Kidney tubule cell (primary cell): ENCODE measurements around the gene PDE6A.
"Not testable (repeated sequence)": the region's sequence is repeated elsewhere in the genome, so short reads cannot be mapped to it uniquely, and the experiment has no call there.

Experiments
- DNase-seq: peaks from one replicate; pipeline ENCODE4 v3.0.0-alpha.2; 2018; ENCODE audit warnings: low spot score

The PDE6A gene

GRCh38 chr5:149894237-149894636 lies 50.4 kb downstream of the PDE6A start:
- DNase-seq = no peak

- DNase-seq = no peak
Observed at GRCh38 chr5:149893403-149893931, 51.1 kb downstream of the PDE6A start.

- no peak for DNase-seq
Observed at GRCh38 chr5:149892594-149892993, 52.0 kb downstream of the PDE6A start.

DNA sequence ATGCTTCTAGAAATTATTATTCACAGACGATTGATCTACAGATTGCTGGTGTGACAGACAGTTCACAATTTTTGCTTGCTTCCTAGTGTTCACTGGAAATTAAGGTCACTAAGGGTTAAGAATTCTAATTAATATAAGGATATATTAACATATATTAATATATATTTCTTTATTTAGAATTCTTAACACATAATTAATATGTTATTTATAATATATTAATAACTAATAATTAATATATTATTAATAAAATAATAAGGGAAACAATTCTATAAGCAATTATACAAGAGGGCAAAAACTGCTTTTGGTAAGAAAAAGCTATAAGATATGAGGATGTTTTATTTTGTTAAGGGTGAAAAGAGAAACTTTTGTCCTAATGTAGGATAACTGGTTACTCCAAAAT lies 56.3 kb downstream of the PDE6A start:
- DNase-seq = no peak

GRCh38 chr5:149887622-149888183 lies 56.9 kb downstream of the PDE6A start:
- peak; percentile 92 for DNase-seq

DNA sequence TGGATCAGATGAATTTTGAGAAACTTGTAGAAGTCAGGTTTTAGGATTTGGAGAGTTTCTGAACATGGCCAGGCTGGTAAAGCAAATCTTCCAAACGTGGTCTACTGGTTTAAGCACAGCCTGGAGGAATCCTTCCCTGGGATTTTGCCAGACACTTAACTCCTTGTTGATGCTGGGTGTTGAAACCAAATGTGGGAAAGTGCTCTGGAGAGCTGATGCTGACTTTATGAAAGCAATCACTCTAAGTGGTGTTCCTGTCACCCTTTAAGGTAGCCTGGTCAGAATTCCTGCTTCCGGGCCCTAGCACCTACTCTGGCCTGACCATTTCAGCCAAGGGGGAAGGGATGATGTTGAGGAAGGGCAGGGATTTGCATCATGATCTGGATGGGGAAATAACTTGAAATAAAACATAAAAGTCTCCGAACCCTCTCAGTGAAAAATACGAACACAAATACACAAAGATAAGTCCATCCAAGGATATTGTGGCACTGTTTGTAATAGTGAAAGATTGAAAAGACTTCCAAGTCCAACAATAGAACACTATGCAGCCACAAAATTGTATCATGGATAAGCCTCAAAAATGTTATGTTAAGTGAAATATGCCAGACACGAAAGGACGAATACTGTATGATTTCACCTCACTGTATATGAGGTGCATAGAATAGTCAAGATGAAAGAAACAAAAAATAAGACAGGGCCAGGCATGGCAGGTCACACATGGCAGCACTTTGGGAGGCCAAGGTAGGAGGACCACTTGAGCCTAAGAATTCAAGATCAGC lies 57.7 kb downstream of the PDE6A start:
- DNase-seq = no peak

- DNase-seq = peak; percentile 52
Observed at GRCh38 chr5:149886060-149886459, 58.5 kb downstream of the PDE6A start.

DNA sequence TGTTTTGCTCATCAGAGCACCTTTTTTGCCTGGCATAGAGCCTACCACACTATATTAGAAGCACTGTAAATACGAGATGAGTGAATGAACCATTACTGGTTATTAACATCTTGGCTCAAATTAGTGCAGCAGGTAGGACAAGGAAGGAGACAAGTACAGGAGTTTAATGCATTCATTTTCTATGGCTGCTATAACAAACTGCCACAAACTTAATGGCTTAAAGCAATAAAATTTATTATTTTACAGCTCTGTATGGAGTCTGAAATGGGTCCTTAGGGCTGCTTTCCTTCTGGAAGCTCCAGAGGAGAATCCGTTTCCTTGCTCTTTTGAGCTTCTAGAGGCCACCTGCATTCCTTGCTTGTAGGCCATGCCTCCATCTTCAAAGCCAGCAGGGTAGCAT lies 59.1 kb downstream of the PDE6A start:
- no peak for DNase-seq

- no peak for DNase-seq
Observed at GRCh38 chr5:149883550-149883949, 61.0 kb downstream of the PDE6A start.

- not testable (repeated sequence) for DNase-seq
Observed at GRCh38 chr5:149882633-149883032, 62.0 kb downstream of the PDE6A start.

DNA sequence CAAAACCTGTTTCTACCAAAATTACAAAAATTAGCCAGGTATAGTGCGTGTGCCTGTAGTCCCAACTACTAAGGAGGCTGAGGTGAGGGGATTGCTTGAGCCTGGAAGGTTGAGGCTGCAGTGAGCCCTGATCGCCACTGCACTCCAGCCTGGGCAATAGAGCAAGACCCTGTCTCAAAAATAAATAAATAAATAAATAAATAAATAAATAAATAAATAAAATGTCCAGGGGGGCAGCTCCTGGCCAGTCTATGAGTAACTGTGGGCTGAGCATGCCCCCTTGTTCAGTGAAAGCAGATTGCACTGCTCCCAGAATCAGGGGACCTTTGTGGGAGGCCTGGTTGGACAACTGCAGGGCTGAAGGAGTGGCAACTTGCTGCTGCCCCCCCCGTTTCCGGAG lies 62.7 kb downstream of the PDE6A start:
- DNase-seq = no peak

GRCh38 chr5:149881069-149881622 lies 63.4 kb downstream of the PDE6A start:
- no peak for DNase-seq

- DNase-seq = not testable (repeated sequence)
Observed at GRCh38 chr5:149879593-149879992, 65.0 kb downstream of the PDE6A start.

DNA sequence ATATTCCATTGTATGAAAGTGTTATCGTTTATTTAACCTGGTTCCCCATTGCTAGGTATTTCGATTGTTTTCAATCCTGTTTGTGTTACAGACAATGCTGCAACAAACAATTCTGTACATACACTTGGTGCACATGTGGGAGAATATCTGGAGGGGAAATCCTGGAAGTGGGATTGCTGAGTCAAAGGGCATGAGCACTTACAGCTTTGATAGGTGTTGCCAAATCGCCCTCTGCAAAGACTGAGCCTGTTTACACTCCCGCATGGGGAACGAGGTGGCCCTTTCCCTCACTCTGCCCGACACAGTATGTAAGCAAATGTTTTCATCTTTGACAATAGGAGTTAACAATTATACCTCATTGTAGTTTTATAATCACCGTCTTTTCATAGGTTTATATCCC lies 66.2 kb downstream of the PDE6A start:
- no peak for DNase-seq

GRCh38 chr5:149873896-149874295 lies 70.7 kb downstream of the PDE6A start:
- DNase-seq = no peak

- no peak for DNase-seq
Observed at GRCh38 chr5:149872351-149873040, 72.1 kb downstream of the PDE6A start.

GRCh38 chr5:149871471-149871870 lies 73.1 kb downstream of the PDE6A start:
- DNase-seq = no peak

- no peak for DNase-seq
Observed at GRCh38 chr5:149870697-149871096, 73.9 kb downstream of the PDE6A start.

- DNase-seq = no peak
Observed at GRCh38 chr5:149870232-149870631, 74.4 kb downstream of the PDE6A start.

DNA sequence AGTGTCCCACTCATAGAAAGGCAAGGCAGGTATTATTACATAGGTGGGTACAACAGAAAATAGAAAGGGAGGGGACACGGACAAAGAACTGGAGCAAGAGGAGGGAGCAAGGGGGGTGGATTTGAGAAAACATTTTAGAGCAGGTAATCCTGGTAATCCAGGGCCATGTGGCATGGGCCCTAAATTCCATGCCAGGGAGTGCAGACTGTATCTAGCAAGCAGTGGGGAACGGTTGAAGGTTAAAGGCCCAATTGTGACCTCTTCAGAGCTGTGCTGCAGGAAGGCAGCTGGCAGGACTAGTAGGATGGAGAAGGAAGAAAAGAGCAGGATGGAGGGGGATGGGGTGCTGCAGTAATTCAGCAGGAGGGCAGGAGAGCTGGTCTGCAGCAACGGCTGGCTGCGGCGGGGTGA lies 75.2 kb downstream of the PDE6A start:
- peak; percentile 15 for DNase-seq

DNA sequence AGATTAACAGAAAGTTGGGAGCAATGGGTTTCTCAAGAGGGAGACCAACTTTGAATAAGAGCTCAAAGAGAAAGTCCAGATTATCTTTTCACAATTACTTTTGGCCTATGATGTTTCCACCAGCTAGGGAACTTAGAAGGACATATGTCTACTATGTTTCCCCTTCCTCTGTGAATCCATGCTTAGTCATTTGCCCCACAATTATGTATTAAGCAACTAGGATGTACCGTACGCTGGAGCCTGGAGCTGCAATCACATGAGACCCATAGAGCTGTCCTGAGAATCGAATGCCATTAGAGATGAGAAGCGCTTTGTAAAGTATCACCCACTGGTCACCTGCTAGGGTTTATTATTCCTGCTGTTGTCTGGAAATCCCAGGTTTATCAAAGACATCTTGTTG lies 78.8 kb downstream of the PDE6A start:
- no peak for DNase-seq

DNA sequence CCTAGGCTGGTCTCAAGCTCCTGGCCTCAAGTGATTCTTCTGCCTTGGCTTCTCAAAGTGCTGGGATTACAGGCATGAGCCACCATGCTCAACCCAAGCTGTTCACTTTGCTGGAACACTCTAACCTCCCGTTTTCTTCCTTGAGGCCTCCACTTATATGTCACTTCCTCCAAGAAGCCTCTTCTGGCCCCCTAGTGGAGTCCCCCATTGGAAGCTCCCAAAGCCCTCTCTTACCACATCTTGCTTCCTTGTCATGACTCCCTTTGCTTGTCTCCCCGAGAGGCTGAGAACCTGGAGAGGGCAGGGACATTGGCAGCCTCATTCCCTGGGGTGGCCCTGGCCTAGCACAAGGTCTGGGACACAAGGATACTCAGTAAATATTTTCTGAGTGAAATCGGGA lies 80.8 kb downstream of the PDE6A start:
- DNase-seq = no peak

DNA sequence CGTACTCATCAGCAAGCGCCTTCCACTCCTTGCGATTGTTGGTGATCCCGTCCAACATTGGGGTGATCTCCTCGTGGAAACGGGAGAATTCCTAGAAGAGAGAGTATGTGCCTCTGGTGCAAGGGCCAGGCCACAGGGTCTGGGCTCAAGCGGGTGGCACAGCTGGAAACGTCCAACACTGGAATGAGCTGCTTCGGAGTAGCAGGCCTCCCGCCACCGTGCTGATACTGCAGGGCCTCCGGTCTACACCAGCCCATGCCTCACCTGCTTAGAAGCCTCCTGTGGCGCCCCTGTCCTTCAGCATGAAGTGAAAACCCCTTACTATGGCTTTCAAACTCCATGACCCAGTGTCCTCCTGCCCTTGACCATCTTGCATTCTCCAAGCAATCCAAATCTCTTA lies 81.4 kb downstream of the PDE6A start:
- DNase-seq = no peak
